ENCODE data around the gene TBX10. TPM values are rescaled to one million over a fixed set of nuclear protein-coding genes. Genes with fewer than 3 reads are reported as not detected.

The TBX10 gene
- total RNA-seq, 6 experiments from 2014 or later, result not detected

DNA sequence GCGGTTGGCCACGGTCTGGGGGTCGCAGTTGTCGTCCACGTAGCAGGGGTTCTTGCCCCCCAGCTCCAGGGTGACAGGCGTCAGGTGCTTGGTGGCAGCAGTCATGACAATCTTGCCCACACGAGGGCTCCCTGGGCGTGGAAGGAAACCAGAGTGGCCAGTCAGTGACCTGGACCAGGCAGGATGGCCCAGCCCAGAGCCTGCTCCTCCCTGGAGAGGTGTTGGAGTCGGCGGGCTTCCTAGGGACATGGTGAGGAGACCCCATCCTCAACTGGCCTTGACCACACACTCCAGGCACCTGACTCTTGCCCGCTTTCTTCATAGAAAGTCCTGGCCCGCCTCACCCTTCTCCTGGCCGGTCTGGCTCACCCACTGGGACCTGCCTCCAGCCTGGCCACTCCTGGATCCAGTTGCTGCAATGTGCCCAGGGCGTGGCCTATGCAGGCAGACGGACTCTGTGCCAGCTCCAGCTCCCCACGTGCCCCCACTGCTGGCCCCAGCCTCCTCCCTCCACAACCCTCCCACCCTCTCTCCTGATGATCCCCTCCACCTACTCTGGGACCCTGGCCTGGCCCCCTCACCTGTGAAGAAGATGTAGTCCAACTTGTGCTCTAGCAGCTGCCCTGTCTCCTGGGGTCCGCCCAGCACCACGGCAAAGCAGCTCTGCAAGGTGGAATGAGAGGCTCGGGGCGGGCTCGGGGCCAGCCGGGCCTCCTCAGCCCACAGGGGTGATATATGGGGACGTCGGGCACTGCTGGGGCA, 26.2 kb upstream of the TBX10 start:
- no peak for DNase-seq
- Mint-ChIP-seq H3K9me3 (no peaks in the 10 kb centered on the region), H3K27me3 (ENCODE audit: insufficient read depth) (peaks cover 20% of the 10 kb centered on the region), H3K4me1 (ENCODE audit: low read depth) (no peaks in the 10 kb centered on the region), H3K36me3 (ENCODE audit: low read depth) (no peaks in the 10 kb centered on the region), H3K27ac (no peak overlapping the region), H3K4me3 (no peak overlapping the region)
- peak; percentile 60 for TF ChIP-seq CTCF (IDR thresholded peaks at IDR 0.05)

DNA sequence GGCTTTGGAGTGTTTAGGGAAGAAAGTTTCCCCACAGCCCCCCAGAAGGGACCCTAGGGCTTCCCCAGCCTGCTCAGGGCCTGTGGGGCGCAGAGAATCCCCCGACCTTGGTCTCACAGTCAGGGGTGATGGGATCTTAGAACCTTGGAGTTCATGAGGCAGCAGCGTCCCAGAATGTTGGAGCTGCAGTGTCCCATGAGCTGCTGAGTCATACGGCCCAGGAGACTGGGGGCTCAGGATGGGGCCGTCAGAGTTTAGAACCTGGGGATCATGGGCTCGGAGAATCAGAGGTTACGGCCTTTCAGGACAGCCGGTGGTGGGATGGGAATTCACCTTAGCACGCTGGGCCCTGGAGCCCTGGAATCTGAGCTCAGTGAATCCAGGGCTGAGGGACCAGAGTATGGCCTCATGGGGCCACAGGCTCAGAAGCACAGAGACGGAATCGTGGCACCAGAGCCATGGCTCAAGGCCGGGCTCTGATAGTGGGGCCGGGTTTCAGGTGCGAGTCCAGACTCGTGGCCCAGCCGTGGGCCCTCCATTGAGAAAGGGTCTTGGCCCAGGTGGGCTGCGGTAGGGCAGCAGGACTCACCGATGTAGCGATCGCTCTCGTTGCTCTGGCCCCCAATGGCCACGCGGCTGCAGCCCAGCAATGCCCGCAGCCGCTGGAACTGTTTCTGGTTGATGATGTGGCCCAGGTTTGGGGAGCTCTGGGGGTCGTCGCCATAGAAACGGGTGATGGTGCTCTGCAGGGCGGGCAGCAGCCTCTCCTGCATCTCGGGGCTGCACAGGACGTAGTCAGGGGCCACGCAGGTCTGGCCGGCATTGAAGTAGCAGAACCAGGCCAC, 25.4 kb upstream of the TBX10 start:
- no peaks in the 10 kb centered on the region for H3K9me3 Mint-ChIP-seq
- no peak for DNase-seq
- no peaks in the 10 kb centered on the region for H3K36me3 Mint-ChIP-seq (ENCODE audit: low read depth)
- H3K4me1 Mint-ChIP-seq (ENCODE audit: low read depth), result no peaks in the 10 kb centered on the region
- peaks cover 22% of the 10 kb centered on the region for H3K27me3 Mint-ChIP-seq (ENCODE audit: insufficient read depth)
- no peak overlapping the region for H3K4me3 Mint-ChIP-seq
- H3K27ac Mint-ChIP-seq, result no peak overlapping the region
- no peak for TF ChIP-seq CTCF (IDR thresholded peaks at IDR 0.05)

- H3K9me3 Mint-ChIP-seq, result no peaks in the 10 kb centered on the region
- no peak overlapping the region for H3K4me3 Mint-ChIP-seq
- no peak overlapping the region for H3K27ac Mint-ChIP-seq
- DNase-seq, result no peak
- H3K36me3 Mint-ChIP-seq (ENCODE audit: low read depth), result no peaks in the 10 kb centered on the region
- H3K4me1 Mint-ChIP-seq (ENCODE audit: low read depth), result no peaks in the 10 kb centered on the region
- no peak for TF ChIP-seq CTCF (IDR thresholded peaks at IDR 0.05)
- peaks cover 22% of the 10 kb centered on the region for H3K27me3 Mint-ChIP-seq (ENCODE audit: insufficient read depth)
Observed at GRCh38 chr11:67664213-67664585, 24.6 kb upstream of the TBX10 start.

GRCh38 chr11:67663532-67664212, 24.1 kb upstream of the TBX10 start:
- no peak for DNase-seq
- Mint-ChIP-seq H3K27ac (no peak overlapping the region), H3K9me3 (no peaks in the 10 kb centered on the region), H3K36me3 (ENCODE audit: low read depth) (no peaks in the 10 kb centered on the region), H3K27me3 (ENCODE audit: insufficient read depth) (peaks cover 22% of the 10 kb centered on the region), H3K4me1 (ENCODE audit: low read depth) (no peaks in the 10 kb centered on the region), H3K4me3 (no peak overlapping the region)
- no peak for TF ChIP-seq CTCF (IDR thresholded peaks at IDR 0.05)

DNA sequence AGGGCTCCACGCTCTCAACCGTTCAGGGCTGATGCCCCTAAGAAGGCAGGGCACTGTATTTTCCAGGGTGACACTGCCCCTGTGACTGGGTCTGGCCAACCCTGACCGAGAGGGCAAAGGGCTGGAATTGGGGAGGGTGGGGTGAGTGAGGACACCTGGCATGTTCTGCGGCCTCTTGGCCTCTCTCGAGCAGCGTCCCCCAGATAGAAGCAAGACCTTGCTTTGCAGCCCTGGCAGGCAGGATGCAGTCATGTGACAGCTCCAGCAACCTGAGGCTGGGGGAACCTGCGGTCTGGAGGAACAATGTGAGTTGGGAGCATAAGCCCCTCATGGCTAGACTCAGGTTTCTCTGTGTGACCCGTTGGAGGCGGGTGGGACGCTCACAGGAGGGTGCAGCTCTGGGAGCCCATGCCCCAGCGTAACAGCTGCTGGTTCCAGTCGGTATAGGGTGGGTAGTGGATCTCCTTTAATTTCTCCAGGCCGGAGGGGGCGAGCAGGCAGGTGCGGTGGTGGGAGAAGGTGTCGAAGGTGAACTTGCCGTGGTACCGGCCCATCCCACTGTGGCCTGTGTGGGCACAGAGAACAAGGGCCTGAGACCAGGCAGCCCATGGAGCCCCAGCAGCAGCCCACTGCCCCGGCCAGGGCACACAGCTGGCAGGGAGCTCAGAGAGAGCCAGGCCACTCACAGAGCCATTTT, 23.4 kb upstream of the TBX10 start:
- Mint-ChIP-seq H3K27me3 (ENCODE audit: insufficient read depth) (peaks cover 22% of the 10 kb centered on the region), H3K4me1 (ENCODE audit: low read depth) (no peaks in the 10 kb centered on the region), H3K9me3 (no peaks in the 10 kb centered on the region), H3K27ac (no peak overlapping the region), H3K4me3 (no peak overlapping the region), H3K36me3 (ENCODE audit: low read depth) (no peaks in the 10 kb centered on the region)
- no peak for DNase-seq
- no peak for TF ChIP-seq CTCF (IDR thresholded peaks at IDR 0.05)

Data from HFFc6 (cell line).